ENCODE measurements around the gene SPAG7.

GRCh38 chr17:4986403-4986802 is 18.8 kb upstream of the SPAG7 start:
- TF ChIP-seq CTCF (IDR thresholded peaks at IDR 0.05) (no peak), POLR2AphosphoS5 (IDR thresholded peaks at IDR 0.05) (no peak), EP300 (IDR thresholded peaks at IDR 0.05) (no peak), POLR2A (IDR thresholded peaks at IDR 0.05) (no peak)
